Mesenchymal stem cell (in vitro differentiated cells and primary cell): ENCODE results near the gene PDE12. TPM values are rescaled to one million over a fixed set of nuclear protein-coding genes. Genes with fewer than 3 reads are reported as not detected.

Source experiments
- DNase-seq: peaks from one replicate; pipeline ENCODE4 v3.0.0-alpha.2; 2013
- H2AFZ ChIP-seq: one replicate; pipeline ENCODE4 v1.6.1; 2013; ENCODE audit warnings: low read depth, mild to moderate bottlenecking, control low read depth, inconsistent platforms, low read length, moderate library complexity
- H2AK5ac ChIP-seq: 2 replicates; pipeline ENCODE4 v1.6.1; 2013; ENCODE audit warnings: low read length, moderate library complexity, mild to moderate bottlenecking, inconsistent platforms; ENCODE audit not compliant: severe bottlenecking
- H2BK120ac ChIP-seq: one replicate; pipeline ENCODE4 v1.6.1; 2013; ENCODE audit warnings: low read depth, mild to moderate bottlenecking, inconsistent platforms, low read length, moderate library complexity
- H2BK12ac ChIP-seq, 2 experiments: one replicate each; pipeline ENCODE4 v1.6.1; 2013; ENCODE audit warnings: inconsistent platforms in 2 of 2, low read length in 2 of 2, mild to moderate bottlenecking in 2 of 2, moderate library complexity in 2 of 2, control low read depth in 1 of 2
- H2BK15ac ChIP-seq: one replicate; pipeline ENCODE4 v1.6.1; 2013; ENCODE audit warnings: mild to moderate bottlenecking, low read depth, inconsistent platforms; ENCODE audit not compliant: poor library complexity, severe bottlenecking
- H2BK5ac ChIP-seq: 2 replicates; pipeline ENCODE4 v1.6.1; 2013; ENCODE audit warnings: low read depth, mild to moderate bottlenecking, low read length, control low read depth, inconsistent platforms; ENCODE audit not compliant: poor library complexity, severe bottlenecking
- H3K14ac ChIP-seq, 2 experiments: one replicate each; pipeline ENCODE4 v1.6.1; 2013; ENCODE audit warnings: inconsistent platforms in 2 of 2, low read length in 2 of 2, control low read depth in 1 of 2, mild to moderate bottlenecking in 1 of 2, moderate library complexity in 1 of 2
- H3K18ac ChIP-seq, 2 experiments: one replicate each; pipeline ENCODE4 v1.6.1; 2013; ENCODE audit warnings: inconsistent platforms in 2 of 2, low read length in 2 of 2, control low read depth in 1 of 2, low read depth in 1 of 2, mild to moderate bottlenecking in 1 of 2
- H3K23ac ChIP-seq, 2 experiments: one replicate each; pipeline ENCODE4 v1.6.1; 2013; ENCODE audit warnings: inconsistent platforms in 2 of 2, low read length in 2 of 2, mild to moderate bottlenecking in 2 of 2, moderate library complexity in 2 of 2, control low read depth in 1 of 2
- H3K27ac ChIP-seq: 2 replicates; pipeline ENCODE4 v1.5.1; 2013; ENCODE audit warnings: mild to moderate bottlenecking, moderate library complexity, low read length, control low read depth, inconsistent platforms; ENCODE audit not compliant: poor library complexity, severe bottlenecking
- H3K27me3 ChIP-seq, 2 experiments: 2 replicates each; pipeline versions ENCODE4 v1.6.1 to v1.7.0; 2013; ENCODE audit warnings: low read length in 2 of 2, mild to moderate bottlenecking in 2 of 2, moderate library complexity in 2 of 2, control low read depth in 1 of 2, inconsistent platforms in 1 of 2; ENCODE audit not compliant: control insufficient read depth in 1 of 2, insufficient read depth in 1 of 2
- H3K36me3 ChIP-seq, 2 experiments: 2 replicates each; pipeline versions ENCODE4 v1.6.1 to v1.7.0; 2013; ENCODE audit warnings: low read length in 2 of 2, control low read depth in 1 of 2, inconsistent platforms in 1 of 2, low read depth in 1 of 2, mild to moderate bottlenecking in 1 of 2; ENCODE audit not compliant: insufficient read depth in 2 of 2, control insufficient read depth in 1 of 2
- H3K4ac ChIP-seq, 2 experiments: one replicate each; pipeline ENCODE4 v1.6.1; 2013; ENCODE audit warnings: inconsistent platforms in 2 of 2, low read length in 2 of 2, mild to moderate bottlenecking in 2 of 2, moderate library complexity in 2 of 2, control low read depth in 1 of 2, low read depth in 1 of 2
- H3K4me1 ChIP-seq: 2 replicates; pipeline ENCODE4 v1.6.1; 2013; ENCODE audit warnings: low read depth, low read length, control low read depth; ENCODE audit not compliant: control insufficient read depth, insufficient read depth
- H3K4me2 ChIP-seq: 2 replicates; pipeline ENCODE4 v1.6.1; 2013; ENCODE audit warnings: low read length, mild to moderate bottlenecking, inconsistent platforms; ENCODE audit not compliant: poor library complexity, severe bottlenecking
- H3K4me3 ChIP-seq, 2 experiments: 2 replicates each; pipeline versions ENCODE4 v1.5.1 to v1.7.0; 2013; ENCODE audit warnings: low read length in 2 of 2, mild to moderate bottlenecking in 2 of 2, control low read depth in 1 of 2, low read depth in 1 of 2; ENCODE audit not compliant: insufficient read depth in 1 of 2
- H3K79me1 ChIP-seq: replicated peaks from 2 replicates; pipeline ENCODE4 v1.6.1; 2013; ENCODE audit warnings: mild to moderate bottlenecking, control low read depth, low read length, inconsistent platforms; ENCODE audit not compliant: poor library complexity, severe bottlenecking
- H3K9ac ChIP-seq: 2 replicates; pipeline ENCODE4 v1.7.0; 2013; ENCODE audit warnings: mild to moderate bottlenecking, low read length, moderate library complexity
- H3K9me3 ChIP-seq: 2 replicates; pipeline ENCODE4 v1.7.0; 2013; ENCODE audit warnings: mild to moderate bottlenecking, low read length; ENCODE audit not compliant: control insufficient read depth
- H4K8ac ChIP-seq: one replicate; pipeline ENCODE4 v1.6.1; 2013; ENCODE audit warnings: inconsistent platforms, mild to moderate bottlenecking, low read length, moderate library complexity
- H4K91ac ChIP-seq: one replicate; pipeline ENCODE4 v1.6.1; 2013; ENCODE audit warnings: mild to moderate bottlenecking, low read length, inconsistent platforms
- WGBS: methylation state at CpG from one replicate; pipeline ENCODE4 v1.1.7; 2013; ENCODE audit warnings: mixed read lengths; 5-methylcytosine and 5-hydroxymethylcytosine counted together
- polyA plus RNA-seq, 2 experiments: library from polyadenylated mRNA; stranded (reverse); fragments of 200-250 nt; gene quantifications; one replicate each; pipeline ENCODE4 v1.2.3, GENCODE V29; 2013

Gene PDE12
- 8.2 TPM for polyA plus RNA-seq (2013, experiment 1 of 2)
- 7.8 TPM for polyA plus RNA-seq (2013, experiment 2 of 2)

- Histone ChIP-seq H2BK15ac (peak within 1 kb of the TSS; percentile 30), H3K18ac (peak within 1 kb of the TSS; percentile 88 to 91), H3K4me1 (peaks cover 3% of the 10 kb centered on the region), H3K14ac (peak within 1 kb of the TSS in 1 of 2 experiments; percentile 95), H2AFZ (peak within 1 kb of the TSS; percentile 90), H2BK12ac (no peak within 1 kb of the TSS), H2AK5ac (no peak within 1 kb of the TSS), H3K9me3 (no peaks in the 10 kb centered on the region), H3K27ac (peak within 1 kb of the TSS; percentile 6), H3K79me1 (no peaks in the 10 kb centered on the region), H3K4me2 (peak within 1 kb of the TSS; percentile 70), H3K27me3 (no peaks in the 10 kb centered on the region), H2BK120ac (peak within 1 kb of the TSS; percentile 57), H3K23ac (peak within 1 kb of the TSS in 1 of 2 experiments; percentile 96), H3K9ac (peak within 1 kb of the TSS; percentile 99), H3K4ac (peak within 1 kb of the TSS; percentile 41 to 79), H4K91ac (peak within 1 kb of the TSS; percentile 55), H2BK5ac (no peak within 1 kb of the TSS), H3K36me3 (peaks cover 11 to 16% of the 10 kb centered on the region in 2 experiments), H3K4me3 (peak within 1 kb of the TSS; percentile 67 to 95), H4K8ac (peak within 1 kb of the TSS; percentile 100)
- 15% methylated on average over 54 of the region's 54 CpGs for WGBS
- peak; percentile 92 for DNase-seq
Measured at GRCh38 chr3:57555738-57556458, at the start of gene PDE12. Gene PDE12 (plus strand): TSS chr3:57556274. CDS start chr3:57556380, 106 bp downstream.

GRCh38 chr3:57512166-57512565 lies 43.9 kb upstream of the PDE12 start:
- H3K9ac ChIP-seq, result no peak overlapping the region
- WGBS, result 79% methylated on average over 2 of the region's 2 CpGs
- no peak overlapping the region for H4K8ac ChIP-seq

GRCh38 chr3:57518276-57518915 lies 37.7 kb upstream of the PDE12 start:
- H3K79me1 ChIP-seq, result no peaks in the 10 kb centered on the region
- no peak overlapping the region for H3K14ac ChIP-seq
- H2BK5ac ChIP-seq, result no peak overlapping the region
- H3K4me3 ChIP-seq, result no peak overlapping the region
- H4K91ac ChIP-seq, result no peak overlapping the region
- H3K27ac ChIP-seq, result no peak overlapping the region
- H3K23ac ChIP-seq, result no peak overlapping the region
- H4K8ac ChIP-seq, result no peak overlapping the region
- peak; percentile 38 for DNase-seq
- no peak overlapping the region for H3K18ac ChIP-seq
- H2AFZ ChIP-seq, result no peak overlapping the region
- H3K9me3 ChIP-seq, result no peaks in the 10 kb centered on the region
- H3K4me2 ChIP-seq, result no peak overlapping the region
- H3K27me3 ChIP-seq, result peaks cover 0 to 5% of the 10 kb centered on the region in 2 experiments
- peaks cover 3% of the 10 kb centered on the region for H3K4me1 ChIP-seq
- H2BK15ac ChIP-seq, result no peak overlapping the region
- H3K36me3 ChIP-seq, result no peaks in the 10 kb centered on the region
- H2BK12ac ChIP-seq, result no peak overlapping the region
- WGBS, result 39% methylated on average over 3 of the region's 3 CpGs
- H3K9ac ChIP-seq, result no peak overlapping the region
- no peak overlapping the region for H2BK120ac ChIP-seq
- no peak overlapping the region for H2AK5ac ChIP-seq
- no peak overlapping the region for H3K4ac ChIP-seq

More at GRCh38 chr3:57512166-57512565, 43.9 kb upstream of the PDE12 start:
- Histone ChIP-seq H2BK120ac (no peak overlapping the region), H3K36me3 (no peaks in the 10 kb centered on the region), H2BK12ac (no peak overlapping the region), H3K18ac (no peak overlapping the region), H2AK5ac (no peak overlapping the region), H2BK15ac (no peak overlapping the region), H3K23ac (no peak overlapping the region), H3K4me2 (no peak overlapping the region), H3K79me1 (no peaks in the 10 kb centered on the region), H3K4me1 (no peaks in the 10 kb centered on the region), H4K91ac (no peak overlapping the region), H3K27ac (no peak overlapping the region), H3K27me3 (no peaks in the 10 kb centered on the region), H3K4me3 (no peak overlapping the region), H3K14ac (no peak overlapping the region), H2BK5ac (no peak overlapping the region), H2AFZ (no peak overlapping the region), H3K4ac (no peak overlapping the region), H3K9me3 (no peaks in the 10 kb centered on the region)
- peak; percentile 29 for DNase-seq

- no peak overlapping the region for H2BK120ac ChIP-seq
- H2BK15ac ChIP-seq, result no peak overlapping the region
Measured at GRCh38 chr3:57530071-57530608, 25.9 kb upstream of the PDE12 start.

More at GRCh38 chr3:57530071-57530608, 25.9 kb upstream of the PDE12 start:
- Histone ChIP-seq H3K9ac (no peak overlapping the region), H3K27ac (peak overlapping the region; percentile 48), H3K79me1 (no peaks in the 10 kb centered on the region), H3K4me3 (no peak overlapping the region), H3K18ac (no peak overlapping the region), H2AK5ac (no peak overlapping the region), H4K8ac (no peak overlapping the region), H3K36me3 (no peaks in the 10 kb centered on the region), H3K4ac (no peak overlapping the region), H2AFZ (no peak overlapping the region), H3K9me3 (peaks cover 4% of the 10 kb centered on the region), H2BK12ac (no peak overlapping the region), H3K27me3 (peaks cover 0 to 3% of the 10 kb centered on the region in 2 experiments), H3K23ac (no peak overlapping the region), H3K4me2 (no peak overlapping the region), H3K14ac (no peak overlapping the region), H2BK5ac (no peak overlapping the region), H3K4me1 (peaks cover 4% of the 10 kb centered on the region), H4K91ac (no peak overlapping the region)
- no peak for DNase-seq
